ENCODE data around the gene RSL1D1. TPM values are rescaled to one million over a fixed set of nuclear protein-coding genes. Genes with fewer than 3 reads are reported as not detected.

The RSL1D1 gene
- total RNA-seq, 3 donors from 2014 or later (not counting 1 experiment from before 2014, with no cell fraction given): 66.3 to 102 (median 99.1) TPM

DNA sequence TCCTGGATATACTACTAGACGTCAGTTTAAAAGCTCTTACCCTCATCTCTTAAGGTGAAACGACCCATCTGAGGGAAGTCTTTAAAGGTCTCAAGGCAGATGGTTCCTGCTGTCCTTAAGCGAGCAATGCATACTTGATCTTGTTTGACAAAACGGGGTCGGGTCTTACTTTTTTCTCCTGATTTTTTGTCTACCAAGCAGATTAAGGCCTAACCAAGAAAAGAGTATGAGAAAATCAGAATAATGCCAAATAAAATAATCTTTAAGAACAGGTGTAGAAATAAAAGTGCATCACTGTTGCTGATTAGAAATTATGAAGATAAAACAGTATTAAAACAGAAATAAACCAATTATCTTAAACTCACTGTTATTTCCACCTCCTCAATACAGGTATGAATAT lies 24.4 kb upstream of the RSL1D1 start:
- H3K36me3 Mint-ChIP-seq: peaks cover 7% of the 10 kb centered on the region
- H3K27ac Mint-ChIP-seq: no peak overlapping the region

DNA sequence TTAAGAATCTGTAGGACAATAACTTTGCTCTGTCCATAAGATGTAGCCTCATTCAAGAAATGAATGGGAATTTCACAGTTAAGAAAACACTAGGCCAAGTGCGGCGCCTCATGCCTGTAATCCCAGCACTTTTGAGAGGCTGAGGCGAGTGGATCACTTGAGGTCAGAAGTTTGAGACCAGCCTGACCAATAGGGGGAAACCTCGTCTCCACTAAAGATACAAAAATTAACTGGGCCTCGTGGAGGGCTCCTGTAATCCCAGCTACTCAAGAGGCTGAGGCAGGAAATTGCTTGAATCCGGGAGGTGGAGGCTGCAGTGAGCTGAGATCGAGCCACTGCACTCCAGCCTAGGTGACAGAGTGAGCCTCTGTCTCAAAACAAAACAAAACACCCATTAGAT lies 19.9 kb upstream of the RSL1D1 start:
- TF ChIP-seq, protein P1, sequence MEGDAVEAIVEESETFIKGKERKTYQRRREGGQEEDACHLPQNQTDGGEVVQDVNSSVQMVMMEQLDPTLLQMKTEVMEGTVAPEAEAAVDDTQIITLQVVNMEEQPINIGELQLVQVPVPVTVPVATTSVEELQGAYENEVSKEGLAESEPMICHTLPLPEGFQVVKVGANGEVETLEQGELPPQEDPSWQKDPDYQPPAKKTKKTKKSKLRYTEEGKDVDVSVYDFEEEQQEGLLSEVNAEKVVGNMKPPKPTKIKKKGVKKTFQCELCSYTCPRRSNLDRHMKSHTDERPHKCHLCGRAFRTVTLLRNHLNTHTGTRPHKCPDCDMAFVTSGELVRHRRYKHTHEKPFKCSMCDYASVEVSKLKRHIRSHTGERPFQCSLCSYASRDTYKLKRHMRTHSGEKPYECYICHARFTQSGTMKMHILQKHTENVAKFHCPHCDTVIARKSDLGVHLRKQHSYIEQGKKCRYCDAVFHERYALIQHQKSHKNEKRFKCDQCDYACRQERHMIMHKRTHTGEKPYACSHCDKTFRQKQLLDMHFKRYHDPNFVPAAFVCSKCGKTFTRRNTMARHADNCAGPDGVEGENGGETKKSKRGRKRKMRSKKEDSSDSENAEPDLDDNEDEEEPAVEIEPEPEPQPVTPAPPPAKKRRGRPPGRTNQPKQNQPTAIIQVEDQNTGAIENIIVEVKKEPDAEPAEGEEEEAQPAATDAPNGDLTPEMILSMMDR (IDR thresholded peaks at IDR 0.05): no peak
- no peaks in the 10 kb centered on the region for H3K4me1 ChIP-seq (ENCODE audit: control insufficient read depth, insufficient read depth, low read length)
- intact Hi-C loops (cut with micrococcal nuclease): no loop called here
- DNase-seq: no peak
- no peak overlapping the region for H3K4me3 Mint-ChIP-seq
- no peaks in the 10 kb centered on the region for H3K27me3 Mint-ChIP-seq (ENCODE audit: low read depth in 2 of 2)
- WGBS (ENCODE audit: insufficient coverage): 72% methylated on average over 6 of the region's 7 CpGs
- no peaks in the 10 kb centered on the region for H3K9me3 Mint-ChIP-seq
- no peak overlapping the region for H3K4me3 ChIP-seq (ENCODE audit: low read length)
- H3K27ac Mint-ChIP-seq: no peak overlapping the region
- peaks cover 37% of the 10 kb centered on the region for H3K36me3 ChIP-seq (ENCODE audit: control insufficient read depth, insufficient read depth, low read length)
- H3K36me3 Mint-ChIP-seq: peaks cover 7% of the 10 kb centered on the region
- H3K27me3 ChIP-seq (ENCODE audit: control insufficient read depth, insufficient read depth, low read length): no peaks in the 10 kb centered on the region
- H3K9me3 ChIP-seq (ENCODE audit: control insufficient read depth, insufficient read depth, low read length): no peaks in the 10 kb centered on the region
- no peaks in the 10 kb centered on the region for H3K4me1 Mint-ChIP-seq
- no peak for ATAC-seq
- H3K27ac ChIP-seq (ENCODE audit: low read length): no peak overlapping the region

More for the DNA sequence above, 24.4 kb upstream of the RSL1D1 start:
- no peaks in the 10 kb centered on the region for H3K9me3 Mint-ChIP-seq
- no peaks in the 10 kb centered on the region for H3K4me1 Mint-ChIP-seq
- Histone ChIP-seq H3K27me3 (ENCODE audit: control insufficient read depth, insufficient read depth, low read length) (no peaks in the 10 kb centered on the region), H3K4me3 (ENCODE audit: low read length) (no peak overlapping the region), H3K36me3 (ENCODE audit: control insufficient read depth, insufficient read depth, low read length) (peaks cover 54% of the 10 kb centered on the region), H3K27ac (ENCODE audit: low read length) (no peak overlapping the region), H3K9me3 (ENCODE audit: control insufficient read depth, insufficient read depth, low read length) (no peaks in the 10 kb centered on the region), H3K4me1 (ENCODE audit: control insufficient read depth, insufficient read depth, low read length) (no peaks in the 10 kb centered on the region)
- no peak overlapping the region for H3K4me3 Mint-ChIP-seq
- TF ChIP-seq, protein P1 (IDR thresholded peaks at IDR 0.05): no peak
- intact Hi-C loops (cut with micrococcal nuclease): no loop called here
- DNase-seq: no peak
- WGBS (ENCODE audit: insufficient coverage): 94% methylated on average over 5 of the region's 5 CpGs
- ATAC-seq: no peak
- H3K27me3 Mint-ChIP-seq (ENCODE audit: low read depth in 2 of 2): no peaks in the 10 kb centered on the region

DNA sequence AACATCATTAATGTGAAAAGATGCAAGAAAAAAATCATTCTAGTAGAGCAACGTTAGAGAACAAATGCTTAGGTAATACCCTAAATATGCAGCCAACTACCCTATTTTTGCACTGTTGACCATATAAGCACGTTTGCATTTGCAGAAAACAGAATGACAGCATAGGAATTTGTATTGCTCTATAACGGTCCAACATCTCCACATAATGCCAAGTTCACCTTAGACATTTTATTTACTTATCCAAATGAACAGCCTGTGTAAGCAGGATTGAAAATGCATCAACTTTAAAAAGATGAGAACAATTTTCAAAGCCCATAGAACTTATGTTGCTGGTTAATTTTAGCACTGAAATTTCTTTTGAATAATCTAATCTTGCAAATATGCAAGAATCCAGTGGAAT lies 19.1 kb upstream of the RSL1D1 start:
- H3K36me3 Mint-ChIP-seq: peaks cover 7% of the 10 kb centered on the region
- no peaks in the 10 kb centered on the region for H3K9me3 Mint-ChIP-seq
- WGBS (ENCODE audit: insufficient coverage): 95% methylated on average over 3 of the region's 3 CpGs
- H3K27me3 Mint-ChIP-seq (ENCODE audit: low read depth in 2 of 2): no peaks in the 10 kb centered on the region
- no peaks in the 10 kb centered on the region for H3K4me1 ChIP-seq (ENCODE audit: control insufficient read depth, insufficient read depth, low read length)
- no peaks in the 10 kb centered on the region for H3K27me3 ChIP-seq (ENCODE audit: control insufficient read depth, insufficient read depth, low read length)
- H3K27ac ChIP-seq (ENCODE audit: low read length): no peak overlapping the region
- H3K4me3 ChIP-seq (ENCODE audit: low read length): no peak overlapping the region
- H3K4me3 Mint-ChIP-seq: no peak overlapping the region
- intact Hi-C loops (cut with micrococcal nuclease): no loop called here
- H3K4me1 Mint-ChIP-seq: no peaks in the 10 kb centered on the region
- DNase-seq (no peak), ATAC-seq (no peak)
- no peaks in the 10 kb centered on the region for H3K9me3 ChIP-seq (ENCODE audit: control insufficient read depth, insufficient read depth, low read length)
- H3K27ac Mint-ChIP-seq: no peak overlapping the region
- peaks cover 29% of the 10 kb centered on the region for H3K36me3 ChIP-seq (ENCODE audit: control insufficient read depth, insufficient read depth, low read length)
- TF ChIP-seq, protein P1 (IDR thresholded peaks at IDR 0.05): no peak
